ENCODE measurements around the gene ARHGEF1.

Gene ARHGEF1

DNA sequence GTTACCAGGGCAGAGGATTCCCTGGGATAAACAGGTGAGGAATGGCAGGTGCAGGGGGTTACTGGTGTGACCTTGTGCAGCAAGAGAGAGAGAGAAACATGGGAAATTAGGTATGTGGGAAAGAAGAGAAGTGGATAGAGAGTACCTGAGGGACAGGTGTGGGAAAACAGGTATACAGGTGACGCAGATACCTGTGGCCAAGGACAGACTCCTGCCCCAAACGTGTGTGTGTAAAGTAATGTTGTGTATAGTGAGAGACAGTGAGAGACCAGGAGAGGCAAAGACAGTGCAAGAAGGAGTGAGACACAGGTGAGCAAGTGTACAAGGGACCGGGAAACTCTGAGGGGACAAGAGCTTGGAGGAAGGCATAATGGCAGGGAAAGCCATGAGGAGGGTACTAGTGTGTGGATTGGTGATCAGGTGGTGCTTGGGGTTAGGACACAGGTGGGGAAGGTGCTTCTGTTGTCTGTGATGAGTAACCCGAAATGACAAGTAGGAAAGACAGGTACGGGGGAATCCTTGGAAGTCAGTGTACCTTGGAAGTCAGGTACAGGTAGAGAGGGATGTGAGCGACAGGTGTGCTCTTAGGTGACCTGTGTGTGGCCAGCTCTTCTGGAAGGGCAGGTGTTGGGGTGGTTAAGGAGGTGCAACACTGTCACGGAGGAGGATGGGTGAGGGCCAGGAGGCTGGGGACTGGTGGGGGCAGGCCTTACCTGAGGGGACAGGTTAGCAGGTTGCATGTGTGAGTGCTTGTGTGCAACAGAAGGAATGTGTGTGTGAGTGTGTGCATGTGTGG, 42.4 kb downstream of the ARHGEF1 start:
- peaks cover 87% of the 10 kb centered on the region for H3K27me3 ChIP-seq (ENCODE audit: low read depth, low read length)
- no peaks in the 10 kb centered on the region for H3K36me3 ChIP-seq (ENCODE audit: control insufficient read depth in 1 of 2, insufficient read depth in 2 of 2, low read length in 2 of 2)
- no peaks in the 10 kb centered on the region for H3K9me3 ChIP-seq (ENCODE audit: control insufficient read depth in 1 of 2, low read length in 2 of 2)
- peaks cover 0 to 16% of the 10 kb centered on the region in 2 donors for H3K4me1 ChIP-seq (ENCODE audit: control insufficient read depth in 1 of 2, insufficient read depth in 2 of 2, low read length in 2 of 2)
- no peak overlapping the region for H3K27ac ChIP-seq (ENCODE audit: low read length)
- H3K4me3 ChIP-seq (ENCODE audit: low read depth in 1 of 2, low read length in 2 of 2) = no peak overlapping the region

GRCh38 chr19:41926028-41926762, 43.2 kb downstream of the ARHGEF1 start:
- H3K4me1 ChIP-seq (ENCODE audit: control insufficient read depth in 1 of 2, insufficient read depth in 2 of 2, low read length in 2 of 2) = peaks cover 0 to 16% of the 10 kb centered on the region in 2 donors
- H3K27me3 ChIP-seq (ENCODE audit: low read depth, low read length) = peaks cover 87% of the 10 kb centered on the region
- H3K4me3 ChIP-seq (ENCODE audit: low read depth in 1 of 2, low read length in 2 of 2) = no peak overlapping the region
- no peaks in the 10 kb centered on the region for H3K36me3 ChIP-seq (ENCODE audit: control insufficient read depth in 1 of 2, insufficient read depth in 2 of 2, low read length in 2 of 2)
- no peaks in the 10 kb centered on the region for H3K9me3 ChIP-seq (ENCODE audit: control insufficient read depth in 1 of 2, low read length in 2 of 2)
- no peak overlapping the region for H3K27ac ChIP-seq (ENCODE audit: low read length)

GRCh38 chr19:41926763-41927496, 43.9 kb downstream of the ARHGEF1 start:
- Histone ChIP-seq H3K9me3 (ENCODE audit: control insufficient read depth in 1 of 2, low read length in 2 of 2) (no peaks in the 10 kb centered on the region), H3K27me3 (ENCODE audit: low read depth, low read length) (peaks cover 85% of the 10 kb centered on the region), H3K36me3 (ENCODE audit: control insufficient read depth in 1 of 2, insufficient read depth in 2 of 2, low read length in 2 of 2) (no peaks in the 10 kb centered on the region), H3K27ac (ENCODE audit: low read length) (no peak overlapping the region), H3K4me1 (ENCODE audit: control insufficient read depth in 1 of 2, insufficient read depth in 2 of 2, low read length in 2 of 2) (peaks cover 0 to 16% of the 10 kb centered on the region in 2 donors), H3K4me3 (ENCODE audit: low read depth in 1 of 2, low read length in 2 of 2) (no peak overlapping the region)

GRCh38 chr19:41927497-41928192, 44.7 kb downstream of the ARHGEF1 start:
- no peak overlapping the region for H3K27ac ChIP-seq (ENCODE audit: low read length)

GRCh38 chr19:41928221-41928683, 45.3 kb downstream of the ARHGEF1 start, which contains the start of gene ERFL:
ERFL (minus strand) TSS chr19:41928449; CDS start chr19:41912919, 15,530 bp downstream.
- peaks cover 81% of the 10 kb centered on the region for H3K27me3 ChIP-seq (ENCODE audit: low read depth, low read length)
- no peaks in the 10 kb centered on the region for H3K9me3 ChIP-seq (ENCODE audit: control insufficient read depth in 1 of 2, low read length in 2 of 2)
- H3K27ac ChIP-seq (ENCODE audit: low read length) = no peak within 1 kb of the TSS
- peak within 1 kb of the TSS; percentile 44 to 62 for H3K4me3 ChIP-seq (ENCODE audit: low read depth in 1 of 2, low read length in 2 of 2)
- no peaks in the 10 kb centered on the region for H3K36me3 ChIP-seq (ENCODE audit: control insufficient read depth in 1 of 2, insufficient read depth in 2 of 2, low read length in 2 of 2)
- H3K4me1 ChIP-seq (ENCODE audit: control insufficient read depth in 1 of 2, insufficient read depth in 2 of 2, low read length in 2 of 2) = peaks cover 0 to 24% of the 10 kb centered on the region in 2 donors

More at GRCh38 chr19:41927497-41928192, 44.7 kb downstream of the ARHGEF1 start:
- H3K4me1 ChIP-seq (ENCODE audit: control insufficient read depth in 1 of 2, insufficient read depth in 2 of 2, low read length in 2 of 2) = peaks cover 0 to 21% of the 10 kb centered on the region in 2 donors
- no peaks in the 10 kb centered on the region for H3K9me3 ChIP-seq (ENCODE audit: control insufficient read depth in 1 of 2, low read length in 2 of 2)
- peaks cover 86% of the 10 kb centered on the region for H3K27me3 ChIP-seq (ENCODE audit: low read depth, low read length)
- peak overlapping the region in 1 of 2 donors; percentile 62 for H3K4me3 ChIP-seq (ENCODE audit: low read depth in 1 of 2, low read length in 2 of 2)
- no peaks in the 10 kb centered on the region for H3K36me3 ChIP-seq (ENCODE audit: control insufficient read depth in 1 of 2, insufficient read depth in 2 of 2, low read length in 2 of 2)

GRCh38 chr19:41928754-41929535, 46.0 kb downstream of the ARHGEF1 start:
- Histone ChIP-seq H3K27ac (ENCODE audit: low read length) (no peak overlapping the region), H3K4me3 (ENCODE audit: low read depth in 1 of 2, low read length in 2 of 2) (peak overlapping the region; percentile 44 to 62), H3K36me3 (ENCODE audit: control insufficient read depth in 1 of 2, insufficient read depth in 2 of 2, low read length in 2 of 2) (no peaks in the 10 kb centered on the region), H3K9me3 (ENCODE audit: control insufficient read depth in 1 of 2, low read length in 2 of 2) (no peaks in the 10 kb centered on the region), H3K4me1 (ENCODE audit: control insufficient read depth in 1 of 2, insufficient read depth in 2 of 2, low read length in 2 of 2) (peaks cover 0 to 24% of the 10 kb centered on the region in 2 donors), H3K27me3 (ENCODE audit: low read depth, low read length) (peaks cover 84% of the 10 kb centered on the region)

- Histone ChIP-seq H3K27ac (ENCODE audit: low read length) (no peak overlapping the region), H3K27me3 (ENCODE audit: low read depth, low read length) (peaks cover 84% of the 10 kb centered on the region), H3K4me3 (ENCODE audit: low read depth in 1 of 2, low read length in 2 of 2) (no peak overlapping the region), H3K4me1 (ENCODE audit: control insufficient read depth in 1 of 2, insufficient read depth in 2 of 2, low read length in 2 of 2) (peaks cover 0 to 24% of the 10 kb centered on the region in 2 donors), H3K36me3 (ENCODE audit: control insufficient read depth in 1 of 2, insufficient read depth in 2 of 2, low read length in 2 of 2) (no peaks in the 10 kb centered on the region), H3K9me3 (ENCODE audit: control insufficient read depth in 1 of 2, low read length in 2 of 2) (no peaks in the 10 kb centered on the region)
These were observed 46.6 kb downstream of the ARHGEF1 start for GRCh38 chr19:41929536-41930071.

GRCh38 chr19:41930322-41930722, 47.3 kb downstream of the ARHGEF1 start:
- H3K4me1 ChIP-seq (ENCODE audit: control insufficient read depth in 1 of 2, insufficient read depth in 2 of 2, low read length in 2 of 2) = peaks cover 0 to 25% of the 10 kb centered on the region in 2 donors
- no peak overlapping the region for H3K27ac ChIP-seq (ENCODE audit: low read length)
- H3K4me3 ChIP-seq (ENCODE audit: low read depth in 1 of 2, low read length in 2 of 2) = no peak overlapping the region
- peaks cover 77% of the 10 kb centered on the region for H3K27me3 ChIP-seq (ENCODE audit: low read depth, low read length)
- H3K9me3 ChIP-seq (ENCODE audit: control insufficient read depth in 1 of 2, low read length in 2 of 2) = no peaks in the 10 kb centered on the region
- H3K36me3 ChIP-seq (ENCODE audit: control insufficient read depth in 1 of 2, insufficient read depth in 2 of 2, low read length in 2 of 2) = no peaks in the 10 kb centered on the region

- no peak overlapping the region for H3K4me3 ChIP-seq (ENCODE audit: low read depth in 1 of 2, low read length in 2 of 2)
- peaks cover 0 to 28% of the 10 kb centered on the region in 2 donors for H3K4me1 ChIP-seq (ENCODE audit: control insufficient read depth in 1 of 2, insufficient read depth in 2 of 2, low read length in 2 of 2)
- no peaks in the 10 kb centered on the region for H3K9me3 ChIP-seq (ENCODE audit: control insufficient read depth in 1 of 2, low read length in 2 of 2)
- H3K27ac ChIP-seq (ENCODE audit: low read length) = no peak overlapping the region
- H3K27me3 ChIP-seq (ENCODE audit: low read depth, low read length) = peaks cover 70% of the 10 kb centered on the region
- no peaks in the 10 kb centered on the region for H3K36me3 ChIP-seq (ENCODE audit: control insufficient read depth in 1 of 2, insufficient read depth in 2 of 2, low read length in 2 of 2)
These were observed 48.1 kb downstream of the ARHGEF1 start for GRCh38 chr19:41930926-41931592.
